Subcutaneous abdominal adipose tissue (tissue), 5 donors: Measurements from ENCODE around the gene HSPH1.
"Not testable (repeated sequence)": the region's sequence is repeated elsewhere in the genome, so short reads cannot be mapped to it uniquely, and the experiment has no call there.

Experiments
- H3K27ac ChIP-seq: one replicate; pipeline ENCODE4 v1.7.0; 2013; ENCODE audit warnings: low read depth, mild to moderate bottlenecking, inconsistent platforms, low read length, moderate library complexity
- H3K27me3 ChIP-seq, 5 donors: one replicate each; pipeline ENCODE4 v1.7.0; 2013; ENCODE audit warnings: low read length in 5 of 5, inconsistent platforms in 1 of 5; ENCODE audit not compliant: control insufficient read depth in 5 of 5, insufficient read depth in 4 of 5
- H3K36me3 ChIP-seq, 5 donors: one replicate each; pipeline ENCODE4 v1.7.0; 2013; ENCODE audit warnings: low read length in 5 of 5; ENCODE audit not compliant: control insufficient read depth in 5 of 5, insufficient read depth in 5 of 5
- H3K4me1 ChIP-seq, 5 donors: one replicate each; pipeline ENCODE4 v1.7.0; 2013; ENCODE audit warnings: low read length in 5 of 5, mild to moderate bottlenecking in 3 of 5, moderate library complexity in 1 of 5; ENCODE audit not compliant: control insufficient read depth in 5 of 5, insufficient read depth in 5 of 5
- H3K4me3 ChIP-seq, 5 donors: one replicate each; pipeline ENCODE4 v1.7.0; 2013; ENCODE audit warnings: low read length in 5 of 5, low read depth in 1 of 5
- H3K9ac ChIP-seq, 5 donors: one replicate each; pipeline ENCODE4 v1.7.0; 2013; ENCODE audit warnings: low read length in 5 of 5, mild to moderate bottlenecking in 4 of 5, moderate library complexity in 3 of 5
- H3K9me3 ChIP-seq, 5 donors: one replicate each; pipeline ENCODE4 v1.7.0; 2013; ENCODE audit warnings: low read length in 5 of 5; ENCODE audit not compliant: control insufficient read depth in 5 of 5
- donor health status: healthy.
- donor health status: healthy.
- donor health status: healthy.
- donor health status: healthy.
- donor health status: healthy.

Gene HSPH1

DNA sequence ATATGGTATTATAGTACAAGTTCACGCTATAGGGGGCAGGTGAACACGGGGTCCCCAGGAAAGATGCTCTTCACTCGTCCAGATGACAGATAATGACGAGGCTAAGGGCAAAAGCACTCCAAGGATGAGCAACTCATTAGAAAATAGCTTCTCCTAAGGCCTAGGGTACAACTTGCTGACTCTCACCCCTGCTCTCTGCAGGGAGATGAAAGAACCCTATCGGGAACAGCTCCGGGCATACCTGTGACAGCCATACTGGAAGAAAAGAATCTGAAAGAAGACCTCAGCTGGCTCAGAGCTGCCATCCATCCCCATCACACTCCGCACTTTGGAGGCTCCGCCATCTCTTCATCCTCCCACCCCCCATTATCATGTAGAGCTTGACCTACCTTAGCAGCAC, 17.5 kb upstream of the HSPH1 start:
- H3K27me3 ChIP-seq: no peaks in the 10 kb centered on the region
- H3K4me3 ChIP-seq: no peak overlapping the region
- no peak overlapping the region for H3K27ac ChIP-seq
- no peaks in the 10 kb centered on the region for H3K9me3 ChIP-seq
- H3K36me3 ChIP-seq: no peaks in the 10 kb centered on the region
- H3K9ac ChIP-seq: no peak overlapping the region
- no peaks in the 10 kb centered on the region for H3K4me1 ChIP-seq

DNA sequence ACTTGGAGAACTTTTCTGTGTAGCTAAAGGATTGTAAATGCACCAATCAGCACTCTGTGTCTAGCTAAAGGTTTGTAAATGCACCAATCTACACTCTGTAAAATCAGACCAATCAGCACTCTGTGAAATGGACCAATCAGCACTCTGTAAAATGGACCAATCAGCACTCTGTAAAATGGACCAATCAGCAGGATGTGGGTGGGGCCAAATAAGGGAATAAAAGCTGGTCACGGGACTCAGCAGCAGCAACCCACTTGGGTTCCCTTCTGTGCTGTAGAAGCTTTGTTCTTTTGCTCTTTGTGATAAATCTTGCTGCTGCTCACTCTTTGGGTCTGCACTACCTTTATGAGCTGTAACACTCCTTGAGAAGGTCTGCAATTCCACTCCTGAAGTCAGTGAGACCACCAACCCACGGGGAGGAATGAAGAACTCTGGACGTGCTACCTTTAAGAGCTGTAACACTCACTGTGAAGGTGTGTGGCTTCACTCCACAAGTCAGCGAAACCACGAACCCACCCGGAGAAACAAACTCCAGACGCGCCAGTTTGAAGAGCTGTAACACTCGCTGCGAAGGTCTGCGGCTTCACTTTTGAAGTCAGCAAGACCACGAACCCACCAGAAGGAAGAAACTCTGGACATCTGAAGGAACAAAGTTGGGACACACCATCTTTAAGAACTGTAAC, 16.2 kb upstream of the HSPH1 start:
- not testable (repeated sequence) for H3K36me3 ChIP-seq, H3K4me3 ChIP-seq, H3K27ac ChIP-seq, H3K9ac ChIP-seq, H3K4me1 ChIP-seq, H3K9me3 ChIP-seq, H3K27me3 ChIP-seq

DNA sequence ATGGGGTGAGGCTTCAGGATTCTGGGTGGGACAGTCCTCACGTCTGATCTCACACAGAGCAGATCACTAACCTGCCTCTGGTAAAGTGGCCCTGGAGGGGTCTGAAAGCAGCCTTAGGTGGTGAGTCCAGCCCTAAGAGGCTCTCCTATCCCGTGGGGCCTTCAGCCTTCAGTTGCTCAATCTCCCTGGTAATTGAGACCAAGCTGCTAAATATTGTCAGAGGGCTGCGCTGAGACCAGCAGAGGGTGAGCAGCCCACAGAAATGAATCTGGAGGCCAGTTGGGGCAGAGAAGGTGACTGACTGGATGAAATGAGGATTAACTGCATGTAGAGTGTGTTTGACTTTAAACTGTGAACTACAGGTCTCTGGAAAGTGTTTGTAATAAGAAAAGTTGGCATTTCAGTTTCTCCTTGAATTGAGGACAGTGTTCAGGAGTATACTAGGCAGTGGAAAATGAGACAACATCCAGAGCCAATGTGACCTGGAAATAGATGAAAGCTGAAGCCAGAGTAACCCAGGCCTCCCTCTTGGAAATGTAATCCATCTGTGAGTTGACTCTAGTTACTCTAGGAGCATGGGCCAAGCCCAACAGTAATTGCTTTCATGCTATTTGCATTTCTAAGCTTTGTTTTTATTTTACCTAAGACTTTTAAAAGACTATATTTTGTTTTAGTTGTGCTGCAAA, 14.3 kb upstream of the HSPH1 start:
- Histone ChIP-seq H3K27me3 (no peaks in the 10 kb centered on the region), H3K9me3 (no peaks in the 10 kb centered on the region), H3K4me1 (peaks cover 0 to 9% (median 4%) of the 10 kb centered on the region in 5 donors), H3K27ac (no peak overlapping the region), H3K4me3 (no peak overlapping the region), H3K9ac (peak overlapping the region in 1 of 5 donors; percentile 40), H3K36me3 (no peaks in the 10 kb centered on the region)

DNA sequence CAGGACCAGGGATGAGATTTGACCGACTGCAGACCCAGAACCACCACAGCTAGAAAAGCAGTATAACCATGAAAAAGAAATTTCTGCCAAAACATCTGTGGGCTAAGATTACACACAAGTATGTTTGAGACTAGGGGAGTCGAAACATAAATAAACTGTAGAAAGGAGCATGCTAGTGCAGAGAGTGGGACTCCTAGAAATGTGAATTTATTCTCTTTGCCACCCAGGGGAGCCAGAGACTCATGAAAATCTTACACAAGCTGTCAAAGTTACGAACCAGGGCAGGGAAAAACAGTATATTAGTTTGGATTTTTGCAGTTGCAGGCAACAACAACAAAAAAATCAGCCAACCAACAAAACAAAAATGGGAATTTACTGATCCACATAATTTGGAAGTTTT, 12.3 kb upstream of the HSPH1 start:
- H3K4me1 ChIP-seq: peaks cover 0 to 9% (median 4%) of the 10 kb centered on the region in 5 donors
- H3K9ac ChIP-seq: no peak overlapping the region
- no peaks in the 10 kb centered on the region for H3K27me3 ChIP-seq
- H3K9me3 ChIP-seq: no peaks in the 10 kb centered on the region
- no peaks in the 10 kb centered on the region for H3K36me3 ChIP-seq
- no peak overlapping the region for H3K4me3 ChIP-seq
- no peak overlapping the region for H3K27ac ChIP-seq

DNA sequence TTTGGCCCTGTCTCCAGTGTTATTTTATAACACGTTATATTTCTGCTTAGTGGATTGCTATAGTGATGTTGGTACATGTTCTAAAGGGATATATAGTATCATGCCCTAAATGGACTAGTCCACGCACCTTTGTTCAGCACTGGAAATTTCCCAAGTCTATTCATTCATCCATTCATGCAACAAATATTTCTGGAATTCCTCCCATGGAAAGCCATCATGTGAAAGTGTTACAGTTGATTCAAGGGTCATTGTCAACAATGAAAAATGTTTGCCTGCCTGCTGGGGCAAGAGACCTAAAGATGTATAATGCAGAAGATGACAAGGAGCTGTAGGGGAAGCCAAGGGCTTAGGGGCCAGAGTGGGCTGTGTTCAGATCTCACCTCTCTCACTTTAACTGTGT, 10.8 kb upstream of the HSPH1 start:
- Histone ChIP-seq H3K36me3 (no peaks in the 10 kb centered on the region), H3K4me1 (peaks cover 0 to 9% (median 4%) of the 10 kb centered on the region in 5 donors), H3K9me3 (no peaks in the 10 kb centered on the region), H3K27me3 (no peaks in the 10 kb centered on the region), H3K9ac (no peak overlapping the region), H3K4me3 (no peak overlapping the region), H3K27ac (no peak overlapping the region)

DNA sequence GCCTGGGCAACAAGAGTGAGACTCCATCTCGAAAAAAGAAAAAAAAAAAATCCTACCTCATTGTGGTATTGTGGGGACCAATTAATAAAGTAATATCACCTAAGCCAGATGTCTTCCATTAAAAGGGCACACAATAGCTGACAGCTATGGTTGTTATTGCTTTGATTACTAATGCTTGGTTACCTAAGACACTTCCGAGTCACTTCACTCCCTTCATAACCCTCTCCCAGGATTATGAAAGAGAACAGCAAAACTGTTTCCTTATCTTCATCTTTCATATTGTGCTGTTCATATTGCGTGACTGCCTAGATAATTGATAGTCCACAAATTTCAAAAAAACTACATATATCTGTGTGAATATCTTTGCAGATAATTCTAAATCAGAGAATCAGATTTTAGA, 10.3 kb upstream of the HSPH1 start:
- H3K4me3 ChIP-seq: no peak overlapping the region
- H3K27me3 ChIP-seq: no peaks in the 10 kb centered on the region
- H3K9ac ChIP-seq: no peak overlapping the region

DNA sequence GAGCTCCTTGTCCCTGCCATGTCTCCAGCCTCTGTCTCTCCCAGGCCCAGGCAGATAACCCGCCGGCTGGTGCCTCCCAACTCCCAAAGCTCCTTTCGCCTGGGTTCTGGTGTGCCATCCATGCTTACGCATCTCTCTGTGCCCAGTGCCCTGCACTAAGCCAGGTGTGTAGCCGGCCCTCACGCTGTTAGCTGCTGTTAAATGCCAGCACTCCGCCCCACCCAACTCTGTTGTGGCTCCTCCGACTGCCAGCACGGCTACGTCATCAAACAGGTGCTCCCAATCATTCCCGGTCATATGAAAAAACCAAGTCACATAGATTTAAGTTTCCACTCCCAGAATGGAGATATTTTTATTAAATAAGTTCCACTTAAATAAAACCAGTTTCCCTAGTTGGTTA, 7.0 kb upstream of the HSPH1 start:
- H3K27ac ChIP-seq: no peak overlapping the region
- H3K4me1 ChIP-seq: peaks cover 0 to 9% (median 4%) of the 10 kb centered on the region in 5 donors
- no peaks in the 10 kb centered on the region for H3K9me3 ChIP-seq
- no peak overlapping the region for H3K9ac ChIP-seq
- H3K36me3 ChIP-seq: no peaks in the 10 kb centered on the region
- H3K27me3 ChIP-seq: no peaks in the 10 kb centered on the region
- no peak overlapping the region for H3K4me3 ChIP-seq

More for the DNA sequence above, 10.3 kb upstream of the HSPH1 start:
- no peaks in the 10 kb centered on the region for H3K36me3 ChIP-seq
- peaks cover 0 to 9% (median 4%) of the 10 kb centered on the region in 5 donors for H3K4me1 ChIP-seq
- no peak overlapping the region for H3K27ac ChIP-seq
- H3K9me3 ChIP-seq: no peaks in the 10 kb centered on the region

DNA sequence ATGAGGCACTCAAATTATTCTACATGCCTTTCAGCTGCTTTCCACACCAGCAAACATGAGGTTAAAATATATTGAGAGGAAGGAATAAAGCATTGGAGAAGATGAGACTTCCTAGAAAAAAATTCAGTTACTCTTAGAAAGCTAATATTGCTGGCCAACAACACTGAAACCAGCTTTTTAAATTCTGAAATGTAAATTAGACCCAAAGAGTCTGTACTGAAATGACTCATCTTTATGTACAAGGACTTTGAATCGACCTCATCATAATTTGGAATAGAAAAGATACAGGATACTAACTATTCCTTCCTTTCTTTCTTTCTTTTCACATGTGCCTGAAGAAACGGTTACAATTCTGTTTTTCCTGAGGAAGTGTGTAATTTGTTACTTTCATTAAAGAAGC, 6.5 kb upstream of the HSPH1 start:
- no peak overlapping the region for H3K9ac ChIP-seq
- H3K27ac ChIP-seq: no peak overlapping the region
- H3K4me1 ChIP-seq: peaks cover 0 to 10% (median 4%) of the 10 kb centered on the region in 5 donors
- H3K36me3 ChIP-seq: no peaks in the 10 kb centered on the region
- H3K27me3 ChIP-seq: no peaks in the 10 kb centered on the region
- H3K9me3 ChIP-seq: no peaks in the 10 kb centered on the region
- H3K4me3 ChIP-seq: no peak overlapping the region

DNA sequence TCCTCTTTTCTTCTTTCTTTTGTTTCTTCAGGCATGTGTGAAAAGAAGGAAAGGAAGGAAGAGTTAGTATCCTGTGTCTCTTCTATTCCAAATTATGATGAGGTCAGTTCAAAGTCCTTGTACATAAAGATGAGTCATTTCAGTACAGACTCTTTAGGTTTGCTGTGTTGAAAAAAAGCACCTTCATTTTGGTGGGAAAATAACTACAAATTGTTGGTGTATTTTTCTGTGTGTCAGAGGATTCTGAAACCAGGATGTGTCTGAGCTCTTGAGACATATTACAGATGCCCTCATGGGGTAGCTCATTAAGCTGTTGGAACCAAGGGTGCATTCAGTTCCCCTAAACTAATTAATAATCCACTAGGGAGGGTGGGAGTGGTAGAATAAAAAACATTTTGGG, 5.8 kb upstream of the HSPH1 start:
- peaks cover 4 to 11% (median 7%) of the 10 kb centered on the region in 5 donors for H3K4me1 ChIP-seq
- H3K36me3 ChIP-seq: no peaks in the 10 kb centered on the region
- H3K4me3 ChIP-seq: no peak overlapping the region

DNA sequence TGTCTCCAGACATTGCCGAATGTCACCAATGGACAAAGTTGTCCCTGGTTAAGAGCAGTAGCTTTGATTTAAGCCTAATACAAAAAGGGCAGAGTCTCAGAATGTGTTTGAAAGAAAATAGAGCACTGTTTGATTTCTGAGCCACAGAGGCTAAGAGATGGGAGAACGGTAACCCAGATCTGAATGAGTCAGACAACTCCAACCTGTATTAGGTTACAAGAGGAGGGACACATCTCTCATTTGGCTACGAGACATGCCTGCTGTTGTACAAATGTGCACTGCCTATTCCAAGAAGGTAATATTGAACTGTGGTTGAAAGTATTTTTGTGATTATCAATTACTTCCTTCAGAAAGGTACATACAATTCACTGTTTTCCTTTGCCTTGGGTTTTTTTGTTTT, 4.9 kb upstream of the HSPH1 start:
- H3K4me1 ChIP-seq: peaks cover 7 to 11% (median 8%) of the 10 kb centered on the region in 5 donors
- no peaks in the 10 kb centered on the region for H3K36me3 ChIP-seq
- H3K27ac ChIP-seq: no peak overlapping the region
- no peak overlapping the region for H3K9ac ChIP-seq
- H3K9me3 ChIP-seq: no peaks in the 10 kb centered on the region
- H3K27me3 ChIP-seq: no peaks in the 10 kb centered on the region
- H3K4me3 ChIP-seq: no peak overlapping the region

More for the DNA sequence above, 5.8 kb upstream of the HSPH1 start:
- H3K9ac ChIP-seq: no peak overlapping the region
- no peaks in the 10 kb centered on the region for H3K27me3 ChIP-seq
- no peaks in the 10 kb centered on the region for H3K9me3 ChIP-seq
- no peak overlapping the region for H3K27ac ChIP-seq
